ENCODE results near the gene POLE2. TPM values are rescaled to one million over a fixed set of nuclear protein-coding genes. Genes with fewer than 3 reads are reported as not detected.

Gene POLE2
- total and polyA plus RNA-seq, 2 experiments from 2014 or later, result 41.9 to 53.3 TPM

GRCh38 chr14:49623941-49624839 is 63.8 kb downstream of the POLE2 start:
- Histone ChIP-seq H3K4me3 (no peak overlapping the region), H3K4me2 (no peak overlapping the region)
- no peak for TF ChIP-seq EZH2 (IDR thresholded peaks at IDR 0.05; ENCODE audit: low read depth, unreplicated experiment)
- no peak for TF ChIP-seq REST (IDR thresholded peaks at IDR 0.05; ENCODE audit: unreplicated experiment)
- TF ChIP-seq ZNF114 (CRISPR knock-in tag; IDR thresholded peaks at IDR 0.05), result no peak
- TF ChIP-seq ETS1 (IDR thresholded peaks at IDR 0.05), result no peak
- no peak for TF ChIP-seq ZNF331 (CRISPR knock-in tag; IDR thresholded peaks at IDR 0.05; ENCODE audit: low read depth)
- no peak for TF ChIP-seq ZNF462 (CRISPR knock-in tag; IDR thresholded peaks at IDR 0.05)

More at GRCh38 chr14:49623941-49624839, 63.8 kb downstream of the POLE2 start:
- H2AFZ ChIP-seq, result no peak overlapping the region
- no peak for ATAC-seq
- Mint-ChIP-seq H3K9me3 (no peaks in the 10 kb centered on the region), H3K4me1 (peaks cover 15% of the 10 kb centered on the region), H3K27ac (no peak overlapping the region), H3K27me3 (ENCODE audit: insufficient read depth, low read depth, poor library complexity) (peaks cover 1% of the 10 kb centered on the region), H3K36me3 (ENCODE audit: low read depth) (peaks cover 52% of the 10 kb centered on the region), H3K4me3 (no peak overlapping the region)
- no peaks in the 10 kb centered on the region for H3K27me3 ChIP-seq (ENCODE audit: insufficient read depth)
- no peak overlapping the region for H3K27ac ChIP-seq (ENCODE audit: low read depth)
- peaks cover 6% of the 10 kb centered on the region; the same call in 1 of the 2 replicates for H3F3A ChIP-seq (replicated peaks; ENCODE audit: low read depth)
- peaks cover 10% of the 10 kb centered on the region; the same call in 1 of the 2 replicates for H3K36me3 ChIP-seq (ENCODE audit: insufficient read depth)
- peaks cover 11% of the 10 kb centered on the region for H3K4me1 ChIP-seq (ENCODE audit: insufficient read depth)
- peaks cover 59% of the 10 kb centered on the region for H3K79me2 ChIP-seq (replicated peaks; ENCODE audit: insufficient read depth)
- peaks cover 21% of the 10 kb centered on the region for H4K20me1 ChIP-seq (replicated peaks; ENCODE audit: insufficient read depth)
- DNase-seq (ENCODE audit: low spot score), result no peak
- H3K9me2 ChIP-seq (ENCODE audit: insufficient read depth), result no peaks in the 10 kb centered on the region

All from GM23338 (cell line).